HEK293 (cell line): Measurements from ENCODE around the gene HHAT.

Experiments
- ATF2 ChIP-seq: fragments of 450-650 bp; formaldehyde crosslinking; IDR thresholded peaks from 2 replicates; pipeline ENCODE4 v1.5.1; 2016; ENCODE audit warnings: missing biosample characterization, missing genetic modification characterization, low read depth
- PATZ1 ChIP-seq: fragments of 450-650 bp; formaldehyde crosslinking; IDR thresholded peaks from 2 replicates; pipeline ENCODE4 v1.5.1; 2016; ENCODE audit warnings: missing biosample characterization, missing genetic modification characterization
- PRDM6 ChIP-seq: fragments of 450-650 bp; formaldehyde crosslinking; IDR thresholded peaks from 2 replicates; pipeline ENCODE4 v1.5.1; 2017; ENCODE audit warnings: missing biosample characterization, missing genetic modification characterization
- SP3 ChIP-seq: fragments of 450-650 bp; formaldehyde crosslinking; IDR thresholded peaks from 2 replicates; pipeline ENCODE4 v1.5.1; 2016; ENCODE audit warnings: missing biosample characterization, missing genetic modification characterization
- TCF7L2 ChIP-seq: IDR thresholded peaks from 2 replicates; pipeline ENCODE4 v1.6.1; 2011; ENCODE audit warnings: low read depth, mild to moderate bottlenecking, inconsistent platforms, low read length, moderate library complexity, borderline replicate concordance
- ZBTB10 ChIP-seq: fragments of 450-650 bp; formaldehyde crosslinking; IDR thresholded peaks from 2 replicates; pipeline ENCODE4 v1.5.1; 2016; ENCODE audit warnings: missing biosample characterization, missing genetic modification characterization
- ZEB2 ChIP-seq: fragments of 450-650 bp; formaldehyde crosslinking; IDR thresholded peaks from 2 replicates; pipeline ENCODE4 v1.5.1; 2016; ENCODE audit warnings: missing biosample characterization, missing genetic modification characterization
- ZFHX2 ChIP-seq: fragments of 450-650 bp; formaldehyde crosslinking; conservative IDR thresholded peaks from 2 replicates; pipeline ENCODE4 v1.5.1; 2016; ENCODE audit warnings: missing biosample characterization, missing genetic modification characterization
- ZNF169 ChIP-seq: fragments of 450-650 bp; formaldehyde crosslinking; IDR thresholded peaks from 2 replicates; pipeline ENCODE4 v1.5.1; 2016; ENCODE audit warnings: missing biosample characterization, missing genetic modification characterization
- ZNF239 ChIP-seq: fragments of 450-650 bp; formaldehyde crosslinking; IDR thresholded peaks from 2 replicates; pipeline ENCODE4 v1.5.1; 2016; ENCODE audit warnings: missing biosample characterization, missing genetic modification characterization
- ZNF266 ChIP-seq: fragments of 450-650 bp; formaldehyde crosslinking; IDR thresholded peaks from 2 replicates; pipeline ENCODE4 v1.5.1; 2016; ENCODE audit warnings: missing biosample characterization, missing genetic modification characterization, low read depth
- ZNF37A ChIP-seq: fragments of 450-650 bp; IDR thresholded peaks from 2 replicates; pipeline ENCODE4 v1.5.1; 2018; ENCODE audit warnings: missing biosample characterization, missing genetic modification characterization
- ZNF488 ChIP-seq: fragments of 450-650 bp; formaldehyde crosslinking; IDR thresholded peaks from 2 replicates; pipeline ENCODE4 v1.5.1; 2016; ENCODE audit warnings: missing biosample characterization, missing genetic modification characterization
- ZNF529 ChIP-seq: fragments of 450-650 bp; formaldehyde crosslinking; IDR thresholded peaks from 2 replicates; pipeline ENCODE4 v1.5.1; 2017; ENCODE audit warnings: missing genetic modification characterization, missing biosample characterization; ENCODE audit not compliant: insufficient replicate concordance
- ZNF548 ChIP-seq: fragments of 450-650 bp; formaldehyde crosslinking; IDR thresholded peaks from 2 replicates; pipeline ENCODE4 v1.5.1; 2016; ENCODE audit warnings: missing biosample characterization, missing genetic modification characterization
- ZNF555 ChIP-seq: fragments of 450-650 bp; formaldehyde crosslinking; conservative IDR thresholded peaks from 2 replicates; pipeline ENCODE4 v1.5.1; 2017; ENCODE audit warnings: missing biosample characterization, mild to moderate bottlenecking, missing genetic modification characterization, inconsistent platforms
- ZNF610 ChIP-seq: fragments of 450-650 bp; formaldehyde crosslinking; IDR thresholded peaks from 2 replicates; pipeline ENCODE4 v1.5.1; 2016; ENCODE audit warnings: missing biosample characterization, missing genetic modification characterization, borderline replicate concordance
- ZNF624 ChIP-seq: fragments of 450-650 bp; formaldehyde crosslinking; IDR thresholded peaks from 2 replicates; pipeline ENCODE4 v1.5.1; 2017; ENCODE audit warnings: missing biosample characterization, missing genetic modification characterization
- ZNF626 ChIP-seq: fragments of 450-650 bp; sonication (Bioruptor Pico); formaldehyde crosslinking; IDR thresholded peaks from 2 replicates; pipeline ENCODE4 v1.5.1; 2018; ENCODE audit warnings: missing biosample characterization, missing genetic modification characterization, inconsistent platforms
- ZSCAN30 ChIP-seq: fragments of 450-650 bp; IDR thresholded peaks from 2 replicates; pipeline ENCODE4 v1.5.1; 2018; ENCODE audit warnings: missing biosample characterization, mild to moderate bottlenecking, missing genetic modification characterization, moderate library complexity
- ZXDB ChIP-seq: fragments of 450-650 bp; formaldehyde crosslinking; IDR thresholded peaks from 2 replicates; pipeline ENCODE4 v1.5.1; 2016; ENCODE audit warnings: missing biosample characterization, missing genetic modification characterization
- TF ChIP-seq, protein P1 (sequence below): fragments of 450-650 bp; IDR thresholded peaks from 2 replicates; pipeline ENCODE4 v1.5.1; 2018; ENCODE audit warnings: missing biosample characterization, missing genetic modification characterization
- TF ChIP-seq, protein P2 (sequence below): fragments of 450-650 bp; formaldehyde crosslinking; IDR thresholded peaks from 2 replicates; pipeline ENCODE4 v1.5.1; 2016; ENCODE audit warnings: missing biosample characterization, missing genetic modification characterization
- TF ChIP-seq, protein P3 (sequence below): fragments of 450-650 bp; formaldehyde crosslinking; IDR thresholded peaks from 2 replicates; pipeline ENCODE4 v1.5.1; 2017; ENCODE audit warnings: missing biosample characterization, missing genetic modification characterization

The HHAT gene

GRCh38 chr1:210342986-210343780, 14.5 kb downstream of the HHAT start (continued):
- TF ChIP-seq, protein P1, sequence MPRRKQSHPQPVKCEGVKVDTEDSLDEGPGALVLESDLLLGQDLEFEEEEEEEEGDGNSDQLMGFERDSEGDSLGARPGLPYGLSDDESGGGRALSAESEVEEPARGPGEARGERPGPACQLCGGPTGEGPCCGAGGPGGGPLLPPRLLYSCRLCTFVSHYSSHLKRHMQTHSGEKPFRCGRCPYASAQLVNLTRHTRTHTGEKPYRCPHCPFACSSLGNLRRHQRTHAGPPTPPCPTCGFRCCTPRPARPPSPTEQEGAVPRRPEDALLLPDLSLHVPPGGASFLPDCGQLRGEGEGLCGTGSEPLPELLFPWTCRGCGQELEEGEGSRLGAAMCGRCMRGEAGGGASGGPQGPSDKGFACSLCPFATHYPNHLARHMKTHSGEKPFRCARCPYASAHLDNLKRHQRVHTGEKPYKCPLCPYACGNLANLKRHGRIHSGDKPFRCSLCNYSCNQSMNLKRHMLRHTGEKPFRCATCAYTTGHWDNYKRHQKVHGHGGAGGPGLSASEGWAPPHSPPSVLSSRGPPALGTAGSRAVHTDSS (tag by site-specific recombination), result no peak
- TF ChIP-seq ZSCAN30 (no peak), ZXDB (tag by site-specific recombination) (peak; percentile 39; the same call in 1 of the 2 replicates), ZBTB10 (tag by site-specific recombination) (no peak), ZNF169 (tag by site-specific recombination) (no peak), ZNF610 (no peak), ZNF624 (no peak), ZNF626 (tag by site-specific recombination) (no peak), SP3 (tag by site-specific recombination) (no peak), ZNF548 (tag by site-specific recombination) (no peak), ZEB2 (tag by site-specific recombination) (peak; percentile 68), TCF7L2 (no peak), ZNF529 (tag by site-specific recombination) (no peak), PATZ1 (tag by site-specific recombination) (peak; percentile 18; the same call in 1 of the 2 replicates), PRDM6 (tag by site-specific recombination) (no peak), ATF2 (tag by site-specific recombination) (no peak), ZNF266 (peak; percentile 93; the same call in 1 of the 2 replicates), ZNF239 (tag by site-specific recombination) (no peak), ZNF488 (no peak), ZNF37A (tag by site-specific recombination) (no peak), ZNF555 (tag by site-specific recombination) (no peak), ZFHX2 (tag by site-specific recombination) (peak; percentile 78)
- TF ChIP-seq, protein P2, sequence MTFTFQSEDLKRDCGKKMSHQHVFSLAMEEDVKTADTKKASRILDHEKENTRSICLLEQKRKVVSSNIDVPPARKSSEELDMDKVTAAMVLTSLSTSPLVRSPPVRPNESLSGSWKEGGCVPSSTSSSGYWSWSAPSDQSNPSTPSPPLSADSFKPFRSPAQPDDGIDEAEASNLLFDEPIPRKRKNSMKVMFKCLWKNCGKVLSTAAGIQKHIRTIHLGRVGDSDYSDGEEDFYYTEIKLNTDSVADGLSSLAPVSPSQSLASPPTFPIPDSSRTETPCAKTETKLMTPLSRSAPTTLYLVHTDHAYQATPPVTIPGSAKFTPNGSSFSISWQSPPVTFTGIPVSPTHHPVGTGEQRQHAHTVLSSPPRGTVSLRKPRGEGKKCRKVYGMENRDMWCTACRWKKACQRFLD (tag by site-specific recombination), result no peak
- TF ChIP-seq, protein P3, sequence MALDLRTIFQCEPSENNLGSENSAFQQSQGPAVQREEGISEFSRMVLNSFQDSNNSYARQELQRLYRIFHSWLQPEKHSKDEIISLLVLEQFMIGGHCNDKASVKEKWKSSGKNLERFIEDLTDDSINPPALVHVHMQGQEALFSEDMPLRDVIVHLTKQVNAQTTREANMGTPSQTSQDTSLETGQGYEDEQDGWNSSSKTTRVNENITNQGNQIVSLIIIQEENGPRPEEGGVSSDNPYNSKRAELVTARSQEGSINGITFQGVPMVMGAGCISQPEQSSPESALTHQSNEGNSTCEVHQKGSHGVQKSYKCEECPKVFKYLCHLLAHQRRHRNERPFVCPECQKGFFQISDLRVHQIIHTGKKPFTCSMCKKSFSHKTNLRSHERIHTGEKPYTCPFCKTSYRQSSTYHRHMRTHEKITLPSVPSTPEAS (tag by site-specific recombination), result no peak
